Measurements from ENCODE around the gene PRPF18. TPM values are rescaled to one million over a fixed set of nuclear protein-coding genes. Genes with fewer than 3 reads are reported as not detected.

PRPF18 gene
- total RNA-seq, 4 donors from 2014 or later: 15.5 to 40.7 (median 27.4) TPM

DNA sequence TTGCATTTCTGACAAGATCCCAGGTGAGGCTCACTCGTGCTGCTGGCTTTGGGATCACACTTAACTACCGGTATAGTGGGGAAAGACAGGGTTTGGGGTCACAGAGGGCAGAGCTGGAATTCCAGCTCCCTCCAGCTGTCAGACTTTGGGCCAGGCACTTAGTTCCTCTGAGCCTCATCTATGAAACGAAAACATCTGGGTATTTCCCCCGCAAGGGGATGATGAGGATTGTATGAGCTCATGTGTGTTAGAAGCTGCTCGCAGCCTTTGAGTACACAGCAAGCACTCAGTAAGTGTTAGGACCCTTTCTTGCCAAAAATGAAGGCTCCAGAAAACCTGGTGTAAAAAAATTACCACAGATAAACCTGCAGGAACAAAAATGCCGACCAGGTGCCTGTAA is 66.1 kb downstream of the PRPF18 start:
- 74 to 77% methylated on average over 4 to 5 of the region's 6 CpGs for WGBS, 2 donors
- no peak overlapping the region for H3K4me3 ChIP-seq
- no peaks in the 10 kb centered on the region for H3K4me1 ChIP-seq
- peaks cover 8 to 100% (median 26%) of the 10 kb centered on the region in 3 donors for H3K36me3 ChIP-seq
- H3K27ac ChIP-seq: no peak overlapping the region
- H3K27me3 ChIP-seq: no peaks in the 10 kb centered on the region
- intact Hi-C loops (cut with DNase I): no loop called here
- H3K9me3 ChIP-seq: no peaks in the 10 kb centered on the region
- TF ChIP-seq, protein P1, sequence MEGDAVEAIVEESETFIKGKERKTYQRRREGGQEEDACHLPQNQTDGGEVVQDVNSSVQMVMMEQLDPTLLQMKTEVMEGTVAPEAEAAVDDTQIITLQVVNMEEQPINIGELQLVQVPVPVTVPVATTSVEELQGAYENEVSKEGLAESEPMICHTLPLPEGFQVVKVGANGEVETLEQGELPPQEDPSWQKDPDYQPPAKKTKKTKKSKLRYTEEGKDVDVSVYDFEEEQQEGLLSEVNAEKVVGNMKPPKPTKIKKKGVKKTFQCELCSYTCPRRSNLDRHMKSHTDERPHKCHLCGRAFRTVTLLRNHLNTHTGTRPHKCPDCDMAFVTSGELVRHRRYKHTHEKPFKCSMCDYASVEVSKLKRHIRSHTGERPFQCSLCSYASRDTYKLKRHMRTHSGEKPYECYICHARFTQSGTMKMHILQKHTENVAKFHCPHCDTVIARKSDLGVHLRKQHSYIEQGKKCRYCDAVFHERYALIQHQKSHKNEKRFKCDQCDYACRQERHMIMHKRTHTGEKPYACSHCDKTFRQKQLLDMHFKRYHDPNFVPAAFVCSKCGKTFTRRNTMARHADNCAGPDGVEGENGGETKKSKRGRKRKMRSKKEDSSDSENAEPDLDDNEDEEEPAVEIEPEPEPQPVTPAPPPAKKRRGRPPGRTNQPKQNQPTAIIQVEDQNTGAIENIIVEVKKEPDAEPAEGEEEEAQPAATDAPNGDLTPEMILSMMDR (IDR thresholded peaks at IDR 0.05): no peak
- TF ChIP-seq POLR2A (IDR thresholded peaks at IDR 0.05): no peak
- DNase-seq: no peak

DNA sequence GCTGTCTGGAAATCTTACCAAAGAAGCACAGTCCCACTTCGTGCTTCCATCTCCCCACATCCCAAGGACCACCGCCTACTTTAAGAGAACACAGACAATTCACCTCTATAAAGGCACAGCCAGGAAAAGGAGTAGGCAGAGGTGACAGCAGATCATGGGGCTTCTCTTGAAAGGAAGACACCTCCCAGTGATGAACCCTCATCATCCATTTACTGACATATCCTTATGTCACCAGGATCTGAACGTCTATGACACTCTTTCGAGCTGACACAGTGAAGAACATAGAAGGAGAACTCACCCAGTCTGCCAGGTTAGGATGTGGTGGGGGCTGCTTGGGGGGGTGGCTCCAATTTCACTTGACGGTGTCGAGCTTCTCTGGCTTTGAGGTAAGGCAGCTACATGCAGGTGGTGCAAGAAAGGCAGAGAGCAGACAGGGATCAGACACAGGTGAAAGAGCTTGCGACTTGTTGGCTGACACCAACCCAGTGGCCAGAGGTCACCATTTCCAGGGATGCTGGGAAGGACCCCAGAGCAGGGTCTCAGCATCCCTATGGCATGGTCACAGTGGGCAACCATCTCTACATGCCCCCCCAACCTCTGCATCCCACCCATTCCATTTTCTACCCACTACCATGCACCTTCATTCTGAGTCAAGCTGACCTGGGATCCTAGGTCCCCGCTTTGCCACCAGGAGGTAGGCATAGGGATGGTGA is 67.5 kb downstream of the PRPF18 start:
- intact Hi-C loops (cut with DNase I): no loop called here
- no peak overlapping the region for H3K27ac ChIP-seq
- WGBS, 2 donors: 85 to 91% methylated on average over 7 of the region's 8 CpGs
- H3K27me3 ChIP-seq: no peaks in the 10 kb centered on the region
- TF ChIP-seq, protein P1 (IDR thresholded peaks at IDR 0.05): no peak
- TF ChIP-seq POLR2A (IDR thresholded peaks at IDR 0.05): no peak
- no peak for DNase-seq
- H3K4me3 ChIP-seq: no peak overlapping the region
- H3K9me3 ChIP-seq: no peaks in the 10 kb centered on the region
- peaks cover 0 to 99% (median 22%) of the 10 kb centered on the region in 3 donors for H3K36me3 ChIP-seq
- H3K4me1 ChIP-seq: peaks cover 2 to 12% (median 4%) of the 10 kb centered on the region in 3 donors

DNA sequence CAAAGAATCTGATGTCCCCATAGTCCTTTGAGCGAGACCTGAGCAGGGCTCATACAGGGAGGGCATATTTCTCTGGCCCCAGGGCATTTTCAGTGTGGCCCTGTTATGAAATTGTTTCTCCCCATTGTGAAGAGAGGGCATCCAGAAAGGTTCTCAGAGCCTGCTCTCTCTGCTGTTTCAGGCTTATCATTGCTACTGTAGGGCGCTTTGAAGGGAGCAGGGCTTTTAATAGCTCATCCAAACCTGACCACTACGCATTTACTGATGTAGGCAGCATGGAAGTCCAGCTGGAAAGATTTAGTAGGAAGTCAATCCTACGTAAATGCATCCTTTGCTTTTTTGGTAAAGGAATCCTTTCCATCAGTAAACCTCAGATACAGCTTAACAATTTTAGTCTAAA is 68.1 kb downstream of the PRPF18 start:
- 91 to 97% methylated on average over 3 of the region's 4 CpGs for WGBS, 2 donors
- H3K4me1 ChIP-seq: peaks cover 8 to 17% (median 10%) of the 10 kb centered on the region in 3 donors
- H3K9me3 ChIP-seq: no peaks in the 10 kb centered on the region
- no peak overlapping the region for H3K27ac ChIP-seq
- peaks cover 0 to 96% (median 22%) of the 10 kb centered on the region in 3 donors for H3K36me3 ChIP-seq
- no peaks in the 10 kb centered on the region for H3K27me3 ChIP-seq
- TF ChIP-seq, protein P1 (IDR thresholded peaks at IDR 0.05): no peak
- TF ChIP-seq POLR2A (IDR thresholded peaks at IDR 0.05): no peak
- intact Hi-C loops (cut with DNase I): no loop called here
- DNase-seq: no peak
- H3K4me3 ChIP-seq: no peak overlapping the region

DNA sequence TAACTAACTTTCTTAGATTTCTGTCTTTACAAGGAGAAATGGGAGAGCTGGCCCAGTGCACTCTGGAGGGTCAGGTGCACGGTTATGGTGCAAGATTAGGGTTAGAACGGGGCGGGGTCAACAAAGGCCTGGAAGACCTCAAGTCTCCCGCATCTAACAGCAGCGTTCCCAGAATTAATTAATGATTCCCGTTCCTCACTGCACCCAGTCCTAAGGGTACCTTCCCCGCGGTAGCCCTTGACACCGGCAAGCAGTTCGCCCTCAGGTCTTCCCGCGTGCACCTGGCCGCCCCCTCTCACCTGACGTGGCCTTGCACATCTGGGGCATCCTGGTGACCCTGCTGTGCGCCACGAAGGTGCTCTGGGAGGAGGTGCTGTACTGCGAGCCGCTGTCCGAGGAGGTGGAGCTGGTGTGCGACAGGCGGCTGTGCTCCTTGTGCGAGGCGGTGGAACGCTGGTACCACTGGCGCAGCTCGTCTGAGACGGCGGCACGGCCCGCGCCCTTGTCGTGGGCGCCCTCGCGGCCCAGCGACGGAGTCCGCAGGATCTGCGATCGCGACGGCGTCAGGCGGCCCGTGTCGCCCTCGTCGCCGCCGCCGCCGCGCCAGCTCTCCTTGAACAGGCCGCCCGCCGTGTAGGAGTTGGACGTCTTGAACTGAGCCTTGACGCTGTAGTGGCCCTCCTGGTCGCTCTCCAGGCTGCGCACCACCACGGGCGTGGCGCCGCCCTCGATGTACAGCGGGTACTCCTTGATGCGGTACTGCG is 69.8 kb downstream of the PRPF18 start:
- Histone ChIP-seq H3K27me3 (no peaks in the 10 kb centered on the region), H3K9me3 (no peaks in the 10 kb centered on the region), H3K36me3 (peaks cover 0 to 84% (median 22%) of the 10 kb centered on the region in 3 donors), H3K4me3 (no peak overlapping the region), H3K4me1 (peaks cover 18 to 34% (median 21%) of the 10 kb centered on the region in 3 donors), H3K27ac (no peak overlapping the region)
- WGBS, 2 donors: 88 to 95% methylated on average over 6 to 23 of the region's 68 CpGs
- intact Hi-C loops (cut with DNase I): no loop called here
- TF ChIP-seq POLR2A (IDR thresholded peaks at IDR 0.05): no peak
- TF ChIP-seq, protein P1 (IDR thresholded peaks at IDR 0.05): no peak
- no peak for DNase-seq

GRCh38 chr10:13657101-13657680 is 70.4 kb downstream of the PRPF18 start:
- Histone ChIP-seq H3K9me3 (no peaks in the 10 kb centered on the region), H3K27me3 (no peaks in the 10 kb centered on the region), H3K4me1 (peaks cover 18 to 38% (median 21%) of the 10 kb centered on the region in 3 donors), H3K4me3 (no peak overlapping the region), H3K27ac (no peak overlapping the region), H3K36me3 (peaks cover 0 to 82% (median 22%) of the 10 kb centered on the region in 3 donors)
- TF ChIP-seq, protein P1 (IDR thresholded peaks at IDR 0.05): no peak
- TF ChIP-seq POLR2A (IDR thresholded peaks at IDR 0.05): no peak
- intact Hi-C loops (cut with DNase I): no loop called here
- no peak for DNase-seq
- WGBS, 2 donors: 87% methylated on average over 8 of the region's 49 CpGs; no CpG with 5 or more reads in 1 of the 2 donors
